Endothelial cell of umbilical vein (primary cell): Measurements from ENCODE around the gene PBX3. TPM values are rescaled to one million over a fixed set of nuclear protein-coding genes. Genes with fewer than 3 reads are reported as not detected.

Experiments used
- BruUV-seq: library from RNA; stranded (reverse); fragments of 400-500 nt; replicated peaks from 2 replicates; lab custom pipeline; 2021; lab: Mats Ljungman, UMichigan
- CTCF ChIA-PET: fragments of 300-600, 350-600 bp; sonication (Branson Sonifier 250); formaldehyde crosslinking; loops from one replicate; lab custom pipeline; 2021; ENCODE audit warnings: antibody characterized with exemption, inconsistent platforms; lab: Charles Lee
- POLR2A ChIA-PET: fragments of 300-600, 350-600 bp; sonication (Branson Sonifier 250); formaldehyde crosslinking; loops from one replicate; lab custom pipeline; 2021; ENCODE audit warnings: antibody characterized with exemption, inconsistent platforms; lab: Charles Lee
- DNase-seq: peaks from one replicate; pipeline ENCODE4 v3.0.0-alpha.2; 2011; ENCODE audit warnings: low read depth, low spot score
- FAIRE-seq: peaks from 2 replicates; lab custom pipeline; 2011; peaks lifted over from hg19 to GRCh38; lab: Jason Lieb, UNC
- H2AFZ ChIP-seq: 2 replicates; pipeline ENCODE4 v1.6.0; 2012; ENCODE audit warnings: low read depth, low read length, control low read depth, inconsistent platforms
- H3K27ac ChIP-seq: 2 replicates; pipeline ENCODE4 v1.5.1; 2011; ENCODE audit warnings: low read depth, mild to moderate bottlenecking, control low read depth, low read length, moderate library complexity; ENCODE audit not compliant: insufficient read depth
- H3K27me3 ChIP-seq, 2 experiments: 2 replicates each; pipeline versions ENCODE4 v1.6.0 to v1.6.1; 2011; ENCODE audit warnings: low read length in 2 of 2, mixed read lengths in 1 of 2; ENCODE audit not compliant: control insufficient read depth in 2 of 2, insufficient read depth in 2 of 2
- H3K36me3 ChIP-seq, 2 experiments: 2 replicates in 1 of 2; 3 replicates in 1 of 2; pipeline ENCODE4 v1.5.1; 2011; ENCODE audit warnings: low read length in 2 of 2, mild to moderate bottlenecking in 1 of 2, moderate library complexity in 1 of 2; ENCODE audit not compliant: control insufficient read depth in 2 of 2, insufficient read depth in 2 of 2; ENCODE audit errors: extremely low read depth in 1 of 2
- H3K4me1 ChIP-seq: 3 replicates; pipeline ENCODE4 v1.5.1; 2011; ENCODE audit warnings: mild to moderate bottlenecking, low read length; ENCODE audit not compliant: control insufficient read depth, insufficient read depth; ENCODE audit errors: extremely low read depth
- H3K4me2 ChIP-seq: 2 replicates; pipeline ENCODE4 v1.6.1; 2011; ENCODE audit warnings: low read length, control low read depth, mixed read lengths; ENCODE audit not compliant: insufficient read depth
- H3K4me3 ChIP-seq, 3 experiments: fragments of 200-600 bp in 1 of 3; sonication (generic), shearing (Covaris generic) in 1 of 3; replicated peaks in 1 of 3; 2 replicates each; pipeline ENCODE4 v1.5.1; 2011 to 2016; ENCODE audit warnings: control low read depth in 3 of 3, low read length in 3 of 3, mild to moderate bottlenecking in 2 of 3, inconsistent platforms in 1 of 3, low read depth in 1 of 3, moderate library complexity in 1 of 3; ENCODE audit not compliant: insufficient read depth in 1 of 3
- H3K79me2 ChIP-seq: 2 replicates; pipeline ENCODE4 v1.6.0; 2012; ENCODE audit warnings: low read length, inconsistent platforms; ENCODE audit not compliant: control insufficient read depth, insufficient read depth
- H3K9ac ChIP-seq: replicated peaks from 2 replicates; pipeline ENCODE3; 2011; ENCODE audit warnings: low read length, control low read depth; ENCODE audit not compliant: insufficient read depth; ENCODE audit errors: extremely low read depth
- H3K9me1 ChIP-seq: replicated peaks from 3 replicates; pipeline ENCODE4 v1.6.0; 2011; ENCODE audit warnings: mild to moderate bottlenecking, low read length; ENCODE audit not compliant: control insufficient read depth, insufficient read depth; ENCODE audit errors: extremely low read depth
- H3K9me3 ChIP-seq: replicated peaks from 2 replicates; pipeline ENCODE4 v1.5.1; 2012; ENCODE audit warnings: low read length, inconsistent platforms; ENCODE audit not compliant: control insufficient read depth, insufficient read depth
- H4K20me1 ChIP-seq: replicated peaks from 2 replicates; pipeline ENCODE3; 2011; ENCODE audit warnings: mild to moderate bottlenecking, low read length; ENCODE audit not compliant: control insufficient read depth, insufficient read depth; ENCODE audit errors: extremely low read depth
- CTCF ChIP-seq, 2 donors: IDR thresholded peaks; 1 replicate in 1 of 2; 2 replicates in 1 of 2; pipeline ENCODE4 v1.5.1; 2011; ENCODE audit warnings: low read length in 2 of 2, mild to moderate bottlenecking in 2 of 2, moderate library complexity in 2 of 2, control low read depth in 1 of 2, inconsistent platforms in 1 of 2, low read depth in 1 of 2; ENCODE audit not compliant: insufficient read depth in 1 of 2; ENCODE audit errors: extremely low read depth in 1 of 2
- EZH2 ChIP-seq: IDR thresholded peaks from 2 replicates; pipeline ENCODE4 v1.6.1; 2012; ENCODE audit warnings: borderline replicate concordance, low read depth, mild to moderate bottlenecking, moderate library complexity, low read length, inconsistent platforms; ENCODE audit not compliant: severe bottlenecking
- FOS ChIP-seq: IDR thresholded peaks from 2 replicates; pipeline ENCODE4 v1.6.1; 2011; ENCODE audit warnings: mild to moderate bottlenecking, low read length, moderate library complexity, borderline replicate concordance; ENCODE audit not compliant: insufficient read depth
- GATA2 ChIP-seq: IDR thresholded peaks from 2 replicates; pipeline ENCODE4 v1.7.0; 2011; ENCODE audit warnings: low read depth, mild to moderate bottlenecking, moderate library complexity, mixed read lengths, low read length; ENCODE audit not compliant: insufficient read length, insufficient read depth
- JUN ChIP-seq: IDR thresholded peaks from 2 replicates; pipeline ENCODE4 v1.6.1; 2011; ENCODE audit warnings: borderline replicate concordance, low read depth; ENCODE audit not compliant: insufficient read length, insufficient read depth
- MAX ChIP-seq: IDR thresholded peaks from 2 replicates; pipeline ENCODE4 v1.6.1; 2011; ENCODE audit not compliant: insufficient read depth, insufficient read length
- MYC ChIP-seq: IDR thresholded peaks from one replicate; pipeline ENCODE4 v1.6.1; 2011; ENCODE audit warnings: mild to moderate bottlenecking, low read depth, low read length
- POLR2A ChIP-seq: IDR thresholded peaks from 2 replicates; pipeline ENCODE4 v1.6.1; 2012; ENCODE audit warnings: low read depth, mild to moderate bottlenecking, control low read depth, low read length
- POLR2AphosphoS5 ChIP-seq: IDR thresholded peaks from 2 replicates; pipeline ENCODE4 v1.6.1; 2012; ENCODE audit warnings: low read depth, mild to moderate bottlenecking, control low read depth, low read length, moderate library complexity; ENCODE audit not compliant: insufficient read depth
- dilution Hi-C: fragments of 300-500 bp; cut with MboI; formaldehyde crosslinking; loops from one replicate; pipeline ENCODE4 v1.15.0; 2019; ENCODE audit warnings: low sequenced_read_pairs; ENCODE audit not compliant: extremely low pct_ligation_motif_present
- intact Hi-C: fragments of 100-400 bp; cut with micrococcal nuclease; formaldehyde crosslinking; loops from one replicate; pipeline ENCODE4 v1.10.0; 2022
- polyA plus RNA-seq, 4 experiments: library from polyadenylated mRNA; depleted of rRNA in 3 of 4; stranded (reverse) in 3 of 4; unstranded in 1 of 4; fragments of >200 nt; gene quantifications; 2 replicates each; pipeline versions ENCODE4 v1.2.1 to v1.2.3, GENCODE V29; 2011 to 2012; ENCODE audit warnings: missing spikeins in 1 of 4
- total RNA-seq: library from RNA; stranded (reverse); gene quantifications from 2 replicates; pipeline ENCODE4 v1.2.3, GENCODE V29; 2021

The PBX3 gene
- total and polyA plus RNA-seq, 2 donors (not counting 3 experiments of a cell fraction or from before 2014, with no cell fraction given): 18.8 to 42.0 TPM

GRCh38 chr9:125956102-125956501 is 208.9 kb downstream of the PBX3 start:
- H3K4me2 ChIP-seq: no peak overlapping the region
- H3K27ac ChIP-seq: no peak overlapping the region
- TF ChIP-seq MAX (no peak), POLR2A (no peak), FOS (no peak), POLR2AphosphoS5 (no peak), CTCF (IDR thresholded peaks at IDR 0.05; ENCODE audit: extremely low read depth in 1 of 2, insufficient read depth in 1 of 2, low read depth in 1 of 2, low read length in 2 of 2) (no peak), MYC (no peak), JUN (no peak), EZH2 (no peak), GATA2 (no peak)
- H3K4me1 ChIP-seq: no peaks in the 10 kb centered on the region
- CTCF ChIA-PET: interaction anchor here (1.1 kb wide), 1 partner anchor 16 kb away, joined by 3 read pairs; no protein-coding TSS in a partner anchor
- H3K36me3 ChIP-seq: peaks cover 1 to 3% of the 10 kb centered on the region in 2 experiments
- dilution Hi-C loops: no loop called here
- intact Hi-C loops: no loop called here
- H3K9me3 ChIP-seq: no peaks in the 10 kb centered on the region
- H3K4me3 ChIP-seq: no peak overlapping the region
- FAIRE-seq (no peak), DNase-seq (no peak)
- H3K79me2 ChIP-seq: no peaks in the 10 kb centered on the region
- BruUV-seq: no TSS peak
- no peak overlapping the region for H2AFZ ChIP-seq
- H4K20me1 ChIP-seq: no peaks in the 10 kb centered on the region
- POLR2A ChIA-PET: no interaction called here
- H3K9ac ChIP-seq: no peak overlapping the region
- H3K27me3 ChIP-seq: no peaks in the 10 kb centered on the region
- no peaks in the 10 kb centered on the region for H3K9me1 ChIP-seq
